ENCODE data around the gene RPL18A. TPM values are rescaled to one million over a fixed set of nuclear protein-coding genes. Genes with fewer than 3 reads are reported as not detected.

The RPL18A gene
- 1,831 to 2,390 TPM (median 2,250 TPM) in 5 replicates for total RNA-seq (2022; extraction: Qiagen RNA extraction)

DNA sequence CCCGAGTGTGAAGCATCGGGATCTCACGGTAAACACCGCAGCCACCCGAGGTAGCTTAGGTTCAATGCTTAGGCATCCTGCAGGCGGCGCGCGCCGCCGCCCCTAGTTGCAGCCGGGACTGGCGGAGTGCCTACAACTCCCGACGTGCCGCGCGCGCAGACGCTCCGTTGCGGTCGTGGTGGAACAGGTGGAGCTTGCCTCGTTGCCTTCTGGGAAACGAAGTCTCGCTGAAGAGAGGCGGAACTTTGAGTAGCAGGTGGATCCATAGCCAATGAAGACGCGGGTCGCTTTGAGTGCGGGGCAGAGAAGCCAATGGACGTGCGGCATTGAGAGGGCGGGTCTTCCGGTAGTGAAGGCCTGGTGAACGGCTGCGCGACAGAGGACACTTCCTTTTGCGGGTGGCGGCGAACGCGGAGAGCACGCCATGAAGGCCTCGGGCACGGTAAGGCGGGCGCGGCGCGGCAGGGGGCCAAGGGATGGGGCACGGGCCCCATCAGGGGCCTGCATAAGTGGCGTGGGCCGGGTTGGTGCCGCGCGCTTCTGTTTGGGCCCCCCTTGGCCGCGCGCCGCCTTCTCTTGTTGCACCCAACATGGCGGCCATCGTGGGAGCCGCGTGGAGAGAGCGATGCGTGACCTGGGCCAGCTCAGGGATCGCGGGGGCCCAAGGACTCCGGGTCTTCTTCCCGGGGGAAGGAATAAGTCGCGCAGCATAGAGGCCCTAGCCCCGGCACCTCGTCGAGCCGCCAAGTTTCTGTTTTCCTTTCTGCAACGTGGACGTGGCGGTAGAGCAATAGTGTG, at the start of gene RPL18A:
TSS of gene RPL18A (plus strand) at position 378 of the 798 bp plus-strand sequence. CDS start at position 425, 47 bp downstream.

DNA sequence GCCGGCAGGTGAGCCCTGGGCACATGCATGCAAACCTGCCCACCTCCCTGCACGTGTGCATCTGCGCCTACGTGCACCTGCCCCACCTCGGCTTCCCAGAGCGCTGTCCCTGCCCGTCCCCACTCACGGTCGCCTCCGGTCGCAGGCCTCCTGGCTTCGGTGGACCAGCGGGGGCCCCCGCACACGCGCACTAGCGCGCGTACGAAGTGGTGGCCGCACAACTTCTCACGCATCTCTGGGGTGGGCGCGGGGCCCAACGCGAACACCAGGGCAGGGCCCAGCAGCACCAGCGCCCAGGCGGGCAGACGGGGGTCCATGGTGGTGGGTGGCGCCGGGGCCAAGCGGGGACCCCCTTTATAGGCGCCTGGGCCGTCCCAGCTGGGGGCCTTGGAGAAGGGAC, 38.5 kb upstream of the RPL18A start, which contains the start of gene INSL3:
TSS of gene INSL3 (minus strand) at position 330 of the 400 bp plus-strand sequence. CDS start at position 317, 13 bp downstream.

DNA sequence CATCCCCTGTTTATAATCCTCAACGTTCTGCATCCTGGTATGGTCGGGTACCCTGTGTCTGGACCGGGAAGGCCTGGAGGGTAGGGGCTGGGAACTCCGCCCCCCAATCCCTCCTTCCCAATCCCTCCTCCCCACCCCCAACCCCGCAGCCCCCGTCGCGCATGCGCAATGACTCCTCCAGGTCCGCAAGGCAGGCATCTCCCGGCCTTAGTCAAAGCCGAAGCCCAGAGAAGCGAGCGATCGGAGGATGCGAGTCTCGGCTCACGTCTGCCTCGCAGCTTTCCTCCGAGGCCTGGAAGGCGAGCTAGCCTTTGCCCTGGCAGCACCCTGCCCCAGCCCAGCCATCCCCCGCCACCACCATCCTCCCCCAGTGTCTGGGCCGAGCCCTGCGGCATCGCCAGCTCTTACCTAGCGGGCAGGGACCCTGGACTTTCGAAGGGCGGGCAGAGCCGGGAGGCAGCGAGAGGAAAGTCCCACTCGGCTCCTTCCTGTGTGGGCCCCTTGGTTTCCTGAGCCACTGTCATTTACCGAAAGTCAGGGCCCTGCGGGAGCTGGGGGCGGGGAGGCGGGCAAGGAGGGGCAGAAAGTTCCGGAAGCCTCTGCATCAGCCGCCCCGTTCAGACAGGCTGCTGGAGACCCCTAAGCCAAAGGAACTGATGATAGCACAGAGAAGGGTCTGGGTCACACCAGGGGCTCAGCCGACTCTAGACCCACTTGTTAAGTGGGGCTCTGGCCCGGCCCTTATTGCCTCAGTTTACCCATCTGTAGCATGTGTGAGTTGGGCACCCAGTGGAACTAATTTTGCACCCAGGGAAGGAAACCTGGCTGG, 12.0 kb upstream of the RPL18A start, which contains the start of gene JAK3:
TSS of gene JAK3 (minus strand) at position 445 of the 829 bp plus-strand sequence. CDS start 3,565 bp downstream, outside the sequence.

DNA sequence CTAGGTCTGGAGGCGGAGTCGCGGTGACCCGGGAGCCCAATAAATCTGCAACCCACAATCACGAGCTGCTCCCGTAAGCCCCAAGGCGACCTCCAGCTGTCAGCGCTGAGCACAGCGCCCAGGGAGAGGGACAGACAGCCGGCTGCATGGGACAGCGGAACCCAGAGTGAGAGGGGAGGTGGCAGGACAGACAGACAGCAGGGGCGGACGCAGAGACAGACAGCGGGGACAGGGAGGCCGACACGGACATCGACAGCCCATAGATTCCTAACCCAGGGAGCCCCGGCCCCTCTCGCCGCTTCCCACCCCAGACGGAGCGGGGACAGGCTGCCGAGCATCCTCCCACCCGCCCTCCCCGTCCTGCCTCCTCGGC, 12.2 kb downstream of the RPL18A start, which contains the start of gene SLC5A5:
TSS of gene SLC5A5 (plus strand) at position 68 of the 373 bp plus-strand sequence. CDS start 375 bp downstream, outside the sequence.

Other genes with a start within 250 kb of the RPL18A start
- gene UNC13A, start 171.6 kb upstream of the RPL18A start, total RNA-seq (2022; extraction: Qiagen RNA extraction), result 1.0 to 1.7 TPM (median 1.3 TPM) in 5 replicates
- 27.6 to 35.0 TPM (median 33.4 TPM) in 5 replicates for gene MAP1S, start 140.4 kb upstream of the RPL18A start, total RNA-seq (2022; extraction: Qiagen RNA extraction)
- 17.6 to 21.4 TPM (median 18.4 TPM) in 5 replicates for gene FCHO1, start 108.4 kb upstream of the RPL18A start, total RNA-seq (2022; extraction: Qiagen RNA extraction)
- gene B3GNT3, start 64.8 kb upstream of the RPL18A start, total RNA-seq (2022; extraction: Qiagen RNA extraction), result 3.8 to 4.5 TPM (median 4.2 TPM) in 5 replicates
- gene INSL3, start 38.4 kb upstream of the RPL18A start, total RNA-seq (2022; extraction: Qiagen RNA extraction), result 0.35 to 0.76 TPM (median 0.45 TPM) in 4 of 5 replicates, not detected in the other
- 0.21 to 0.29 TPM (median 0.27 TPM) in 5 replicates for gene JAK3, start 11.9 kb upstream of the RPL18A start, total RNA-seq (2022; extraction: Qiagen RNA extraction)
- gene SLC5A5, start 12.0 kb downstream of the RPL18A start, total RNA-seq (2022; extraction: Qiagen RNA extraction), result 0.23 to 0.41 TPM (median 0.29 TPM) in 5 replicates
- gene CCDC124, start 73.1 kb downstream of the RPL18A start, total RNA-seq (2022; extraction: Qiagen RNA extraction), result 102 to 126 TPM (median 115 TPM) in 5 replicates
- 0.28 to 0.92 TPM (median 0.65 TPM) in 5 replicates for gene KCNN1, start 107.2 kb downstream of the RPL18A start, total RNA-seq (2022; extraction: Qiagen RNA extraction)
- 47.9 to 64.2 TPM (median 62.6 TPM) in 5 replicates for gene ARRDC2, start 148.3 kb downstream of the RPL18A start, total RNA-seq (2022; extraction: Qiagen RNA extraction)
- not detected in 5 replicates for gene IL12RB1, start 227.0 kb downstream of the RPL18A start, total RNA-seq (2022; extraction: Qiagen RNA extraction)
- 1.8 to 2.5 TPM (median 2.2 TPM) in 5 replicates for gene MAST3, start 237.9 kb downstream of the RPL18A start, total RNA-seq (2022; extraction: Qiagen RNA extraction)

All from A549 treated with AZD2906 at 1 μM for 4 hours (cell line).